SK-N-SH (cell line): ENCODE data around the gene EIF5. TPM values are rescaled to one million over a fixed set of nuclear protein-coding genes. Genes with fewer than 3 reads are reported as not detected.
A peak's percentile ranks its signal among the peaks of the same experiment; 100 is the strongest.

Source experiments
- CTCF ChIA-PET: fragments of 300-600, 350-600 bp; formaldehyde crosslinking; extraction: SDS; loops from one replicate; lab custom pipeline; 2021; lab: Yijun Ruan, JAX
- POLR2A ChIA-PET: fragments of 350-600 bp; sonication (Branson Sonifier 250); formaldehyde crosslinking; extraction: SDS; loops from one replicate; lab custom pipeline; 2020; ENCODE audit warnings: antibody characterized with exemption, inconsistent platforms; lab: Yijun Ruan, JAX
- DNase-seq: peaks from one replicate; pipeline ENCODE4 v3.0.0; 2012
- H2AFZ ChIP-seq: fragments of 200-600 bp; sonication (generic); 2 replicates; pipeline ENCODE4 v1.8.1; 2016; ENCODE audit warnings: antibody characterized with exemption, mild to moderate bottlenecking, low read depth
- H3F3A ChIP-seq: fragments of 200-600 bp; sonication (generic); replicated peaks from 2 replicates; pipeline ENCODE3; 2016; ENCODE audit warnings: antibody characterized with exemption, mild to moderate bottlenecking; ENCODE audit not compliant: insufficient read depth
- H3K27ac ChIP-seq, 2 experiments: fragments of 200-500 bp in 1 of 2; fragments of 200-600 bp in 1 of 2; sonication (Bioruptor generic) in 1 of 2; sonication (generic), shearing (Covaris generic) in 1 of 2; 2 replicates each; pipeline versions ENCODE4 v1.5.1 to v1.6.1; 2014 to 2016; ENCODE audit warnings: low read depth in 2 of 2, inconsistent platforms in 1 of 2, low read length in 1 of 2, mild to moderate bottlenecking in 1 of 2, mixed read lengths in 1 of 2
- H3K27me3 ChIP-seq: fragments of 200-600 bp; sonication (generic), shearing (Covaris generic); 2 replicates; pipeline ENCODE4 v1.6.1; 2016; ENCODE audit warnings: mixed run types; ENCODE audit not compliant: insufficient read depth
- H3K36me3 ChIP-seq, 2 experiments: fragments of 200-500 bp in 1 of 2; fragments of 200-600 bp in 1 of 2; sonication (Bioruptor generic) in 1 of 2; sonication (generic) in 1 of 2; replicated peaks in 1 of 2; 2 replicates each; pipeline versions ENCODE3 to v1.5.1; 2014 to 2016; ENCODE audit warnings: low read length in 1 of 2, mild to moderate bottlenecking in 1 of 2; ENCODE audit not compliant: insufficient read depth in 2 of 2, control insufficient read depth in 1 of 2
- H3K4me1 ChIP-seq, 2 experiments: fragments of 200-500 bp in 1 of 2; fragments of 200-600 bp in 1 of 2; sonication (Bioruptor generic) in 1 of 2; sonication (generic), shearing (Covaris generic) in 1 of 2; 2 replicates each; pipeline versions ENCODE4 v1.5.1 to v1.6.1; 2014 to 2016; ENCODE audit warnings: low read depth in 1 of 2, low read length in 1 of 2, mixed run types in 1 of 2; ENCODE audit not compliant: insufficient read depth in 2 of 2, control insufficient read depth in 1 of 2
- H3K4me2 ChIP-seq: fragments of 200-600 bp; sonication (generic), shearing (Covaris generic); 2 replicates; pipeline ENCODE4 v1.6.1; 2017; ENCODE audit warnings: mixed run types
- H3K4me3 ChIP-seq, 2 experiments: fragments of 200-500 bp in 1 of 2; fragments of 200-600 bp in 1 of 2; sonication (Bioruptor generic) in 1 of 2; sonication (generic), shearing (Covaris generic) in 1 of 2; 2 replicates each; pipeline versions ENCODE4 v1.5.1 to v1.8.1; 2014 to 2016; ENCODE audit warnings: low read depth in 2 of 2, inconsistent platforms in 1 of 2, low read length in 1 of 2, mild to moderate bottlenecking in 1 of 2, mixed read lengths in 1 of 2, moderate library complexity in 1 of 2
- H3K79me2 ChIP-seq: fragments of 200-600 bp; sonication (generic); 2 replicates; pipeline ENCODE4 v1.8.1; 2017; ENCODE audit warnings: mild to moderate bottlenecking; ENCODE audit not compliant: insufficient read depth
- H3K9ac ChIP-seq: fragments of 200-600 bp; sonication (generic); 2 replicates; pipeline ENCODE4 v1.6.1; 2017; ENCODE audit warnings: mixed run types
- H3K9me2 ChIP-seq: fragments of 200-600 bp; sonication (generic); 2 replicates; pipeline ENCODE4 v1.6.1; 2017; ENCODE audit warnings: mixed run types
- H3K9me3 ChIP-seq: fragments of 200-600 bp; sonication (generic); 2 replicates; pipeline ENCODE4 v1.6.1; 2017; ENCODE audit warnings: mixed run types, mild to moderate bottlenecking, moderate library complexity
- H4K20me1 ChIP-seq: fragments of 200-600 bp; sonication (generic); 2 replicates; pipeline ENCODE4 v1.6.1; 2017; ENCODE audit warnings: mild to moderate bottlenecking, mixed run types; ENCODE audit not compliant: insufficient read depth
- ELF1 ChIP-seq: IDR thresholded peaks from 2 replicates; pipeline ENCODE4 v1.4.0; 2012
- FOXJ3 ChIP-seq: sonication (generic); formaldehyde crosslinking; IDR thresholded peaks from 2 replicates; pipeline ENCODE4 v1.5.1; 2020; ENCODE audit warnings: mild to moderate bottlenecking, missing genetic modification reagents
- GABPA ChIP-seq: IDR thresholded peaks from 2 replicates; pipeline ENCODE4 v1.4.0; 2012; ENCODE audit warnings: low read depth, mild to moderate bottlenecking
- GATA2 ChIP-seq: sonication (generic); formaldehyde crosslinking; IDR thresholded peaks from 2 replicates; pipeline ENCODE4 v1.5.0; 2020; ENCODE audit warnings: mild to moderate bottlenecking, missing genetic modification reagents
- JUND ChIP-seq: IDR thresholded peaks from 2 replicates; pipeline ENCODE4 v1.4.0; 2012
- MAX ChIP-seq: IDR thresholded peaks from 2 replicates; pipeline ENCODE4 v1.4.0; 2012; ENCODE audit warnings: low read depth
- MXI1 ChIP-seq: IDR thresholded peaks from 2 replicates; pipeline ENCODE4 v1.6.1; 2012; ENCODE audit warnings: mild to moderate bottlenecking, low read depth, low read length, improper control_type of control experiment
- PBX3 ChIP-seq: IDR thresholded peaks from 2 replicates; pipeline ENCODE4; 2012
- RCOR1 ChIP-seq: fragments of 150-350 bp; IDR thresholded peaks from 2 replicates; pipeline ENCODE4 v1.6.1; 2017; ENCODE audit warnings: antibody characterized with exemption, low read length
- SIN3A ChIP-seq: IDR thresholded peaks from 2 replicates; pipeline ENCODE4 v1.6.1; 2012; ENCODE audit warnings: low read depth, mild to moderate bottlenecking, low read length, moderate library complexity, borderline replicate concordance
- SMC3 ChIP-seq: IDR thresholded peaks from 2 replicates; pipeline ENCODE4 v1.6.1; 2012; ENCODE audit warnings: low read depth, low read length, improper control_type of control experiment
- TCF12 ChIP-seq: IDR thresholded peaks from 2 replicates; pipeline ENCODE4 v1.4.0; 2012
- YY1 ChIP-seq: IDR thresholded peaks from 2 replicates; pipeline ENCODE4 v1.4.0; 2012; ENCODE audit warnings: low read depth, mild to moderate bottlenecking
- WGBS: methylation state at CpG from one replicate; pipeline ENCODE4 v1.1.6; 2017; ENCODE audit warnings: low lambda C conversion rate; 5-methylcytosine and 5-hydroxymethylcytosine counted together
- polyA plus RNA-seq, 3 experiments: library from polyadenylated mRNA; depleted of rRNA; stranded (reverse); fragments of >200 nt; gene quantifications; 2 replicates each; pipeline ENCODE4 v1.2.3, GENCODE V29; 2012
- TF ChIP-seq, protein P1 (sequence below): IDR thresholded peaks from 2 replicates; pipeline ENCODE4 v1.4.0; 2012; ENCODE audit warnings: low read depth, borderline replicate concordance
- TF ChIP-seq, protein P2 (sequence below): fragments of 200-600 bp; sonication (generic); IDR thresholded peaks from 2 replicates; pipeline ENCODE4 v1.6.1; 2017; ENCODE audit warnings: antibody characterized with exemption, mild to moderate bottlenecking, moderate library complexity
- TF ChIP-seq, protein P3 (sequence below): fragments of 150-350 bp; IDR thresholded peaks from 2 replicates; pipeline ENCODE4 v1.6.1; 2016; ENCODE audit warnings: mild to moderate bottlenecking, low read depth, low read length

The EIF5 gene
- polyA plus RNA-seq, 1 of the 3 experiments (the other 2 are of a cell fraction): 127 TPM

DNA sequence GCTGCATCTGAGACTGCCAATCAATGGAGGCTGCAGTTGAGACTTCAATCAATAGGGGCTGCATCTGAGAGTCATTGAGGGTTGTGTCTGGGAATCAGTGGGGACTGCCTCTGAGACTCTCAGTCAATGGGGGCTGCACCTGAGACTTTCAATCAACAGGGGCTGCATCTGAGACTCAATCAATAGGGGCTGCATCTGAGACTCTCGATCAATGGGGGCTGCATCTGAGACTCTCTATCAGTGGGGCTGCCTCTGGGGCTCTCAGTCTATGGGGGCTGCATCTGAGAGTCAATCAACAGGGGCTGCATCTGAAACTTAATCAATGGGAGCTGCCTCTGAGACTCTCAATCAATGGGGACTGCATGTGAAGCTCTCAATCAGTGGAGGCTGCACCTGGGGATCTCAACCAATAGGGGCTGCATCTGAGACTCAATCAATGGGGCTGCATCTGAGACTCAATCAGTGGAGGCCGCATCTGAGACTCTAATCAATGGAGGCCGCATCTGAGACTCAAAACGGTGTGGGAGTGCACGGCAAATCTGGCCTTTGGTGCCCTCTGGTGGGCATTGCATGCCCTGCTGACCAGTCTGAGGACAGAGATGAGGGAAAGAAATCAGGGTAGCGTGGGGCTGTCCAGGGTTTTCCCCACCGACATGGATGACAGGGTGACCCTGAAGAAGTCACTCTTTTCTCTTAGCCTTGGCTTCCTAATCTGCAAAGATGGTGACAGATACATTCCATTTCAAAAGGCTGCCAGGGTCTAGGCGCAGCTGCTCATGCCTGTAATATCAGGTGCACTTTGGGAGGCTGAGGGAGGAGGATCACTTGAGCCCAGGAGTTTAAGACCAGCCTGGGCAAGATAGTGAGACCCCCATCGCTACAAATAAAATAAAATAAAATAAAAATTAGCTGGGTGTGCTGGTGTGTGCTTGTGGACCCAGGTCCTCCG lies 41.3 kb upstream of the EIF5 start (continued):
- no peak for TF ChIP-seq YY1
- TF ChIP-seq, protein P1, sequence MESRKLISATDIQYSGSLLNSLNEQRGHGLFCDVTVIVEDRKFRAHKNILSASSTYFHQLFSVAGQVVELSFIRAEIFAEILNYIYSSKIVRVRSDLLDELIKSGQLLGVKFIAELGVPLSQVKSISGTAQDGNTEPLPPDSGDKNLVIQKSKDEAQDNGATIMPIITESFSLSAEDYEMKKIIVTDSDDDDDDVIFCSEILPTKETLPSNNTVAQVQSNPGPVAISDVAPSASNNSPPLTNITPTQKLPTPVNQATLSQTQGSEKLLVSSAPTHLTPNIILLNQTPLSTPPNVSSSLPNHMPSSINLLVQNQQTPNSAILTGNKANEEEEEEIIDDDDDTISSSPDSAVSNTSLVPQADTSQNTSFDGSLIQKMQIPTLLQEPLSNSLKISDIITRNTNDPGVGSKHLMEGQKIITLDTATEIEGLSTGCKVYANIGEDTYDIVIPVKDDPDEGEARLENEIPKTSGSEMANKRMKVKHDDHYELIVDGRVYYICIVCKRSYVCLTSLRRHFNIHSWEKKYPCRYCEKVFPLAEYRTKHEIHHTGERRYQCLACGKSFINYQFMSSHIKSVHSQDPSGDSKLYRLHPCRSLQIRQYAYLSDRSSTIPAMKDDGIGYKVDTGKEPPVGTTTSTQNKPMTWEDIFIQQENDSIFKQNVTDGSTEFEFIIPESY: no peak

- no peak overlapping the region for H3K27ac ChIP-seq
- CTCF ChIA-PET: interaction anchor here (0.8 to 10.7 kb wide), 27 partner anchors 9 to 600 kb away, joined by 3 to 250 read pairs (median 6); partner anchors contain the start of gene EXOC3L4
- no peaks in the 10 kb centered on the region for H4K20me1 ChIP-seq
Measured at GRCh38 chr14:103293465-103293864, 40.6 kb upstream of the EIF5 start.

More at GRCh38 chr14:103293465-103293864, 40.6 kb upstream of the EIF5 start:
- H3K36me3 ChIP-seq: no peaks in the 10 kb centered on the region
- DNase-seq: peak; percentile 18
- H3K4me3 ChIP-seq: no peak overlapping the region
- no peaks in the 10 kb centered on the region for H3K9me3 ChIP-seq
- H3K27me3 ChIP-seq: no peaks in the 10 kb centered on the region; the same call in 1 of the 2 replicates
- no peak for TF ChIP-seq PBX3
- TF ChIP-seq, protein P2, sequence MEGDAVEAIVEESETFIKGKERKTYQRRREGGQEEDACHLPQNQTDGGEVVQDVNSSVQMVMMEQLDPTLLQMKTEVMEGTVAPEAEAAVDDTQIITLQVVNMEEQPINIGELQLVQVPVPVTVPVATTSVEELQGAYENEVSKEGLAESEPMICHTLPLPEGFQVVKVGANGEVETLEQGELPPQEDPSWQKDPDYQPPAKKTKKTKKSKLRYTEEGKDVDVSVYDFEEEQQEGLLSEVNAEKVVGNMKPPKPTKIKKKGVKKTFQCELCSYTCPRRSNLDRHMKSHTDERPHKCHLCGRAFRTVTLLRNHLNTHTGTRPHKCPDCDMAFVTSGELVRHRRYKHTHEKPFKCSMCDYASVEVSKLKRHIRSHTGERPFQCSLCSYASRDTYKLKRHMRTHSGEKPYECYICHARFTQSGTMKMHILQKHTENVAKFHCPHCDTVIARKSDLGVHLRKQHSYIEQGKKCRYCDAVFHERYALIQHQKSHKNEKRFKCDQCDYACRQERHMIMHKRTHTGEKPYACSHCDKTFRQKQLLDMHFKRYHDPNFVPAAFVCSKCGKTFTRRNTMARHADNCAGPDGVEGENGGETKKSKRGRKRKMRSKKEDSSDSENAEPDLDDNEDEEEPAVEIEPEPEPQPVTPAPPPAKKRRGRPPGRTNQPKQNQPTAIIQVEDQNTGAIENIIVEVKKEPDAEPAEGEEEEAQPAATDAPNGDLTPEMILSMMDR: no peak
- TF ChIP-seq GATA2 (CRISPR knock-in tag): no peak
- no peak for TF ChIP-seq TCF12
- no peak for TF ChIP-seq MXI1
- TF ChIP-seq SMC3: no peak
- TF ChIP-seq YY1: no peak
- TF ChIP-seq RCOR1: no peak
- no peak for TF ChIP-seq MAX
- TF ChIP-seq ELF1: no peak
- no peak for TF ChIP-seq JUND
- TF ChIP-seq GABPA: no peak
- no peak for TF ChIP-seq SIN3A
- no peak for TF ChIP-seq FOXJ3 (CRISPR knock-in tag)
- TF ChIP-seq, protein P3, sequence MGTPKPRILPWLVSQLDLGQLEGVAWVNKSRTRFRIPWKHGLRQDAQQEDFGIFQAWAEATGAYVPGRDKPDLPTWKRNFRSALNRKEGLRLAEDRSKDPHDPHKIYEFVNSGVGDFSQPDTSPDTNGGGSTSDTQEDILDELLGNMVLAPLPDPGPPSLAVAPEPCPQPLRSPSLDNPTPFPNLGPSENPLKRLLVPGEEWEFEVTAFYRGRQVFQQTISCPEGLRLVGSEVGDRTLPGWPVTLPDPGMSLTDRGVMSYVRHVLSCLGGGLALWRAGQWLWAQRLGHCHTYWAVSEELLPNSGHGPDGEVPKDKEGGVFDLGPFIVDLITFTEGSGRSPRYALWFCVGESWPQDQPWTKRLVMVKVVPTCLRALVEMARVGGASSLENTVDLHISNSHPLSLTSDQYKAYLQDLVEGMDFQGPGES: no peak
- no peaks in the 10 kb centered on the region for H3K9me2 ChIP-seq
- H3K4me1 ChIP-seq: no peaks in the 10 kb centered on the region
- H2AFZ ChIP-seq: no peak overlapping the region
- no peak overlapping the region for H3K4me2 ChIP-seq
- 75% methylated on average over 7 of the region's 7 CpGs for WGBS
- no peaks in the 10 kb centered on the region for H3F3A ChIP-seq
- no peaks in the 10 kb centered on the region for H3K79me2 ChIP-seq
- H3K9ac ChIP-seq: no peak overlapping the region
- POLR2A ChIA-PET: no interaction called here
